Ectodermal cell (in vitro differentiated cells): ENCODE data around the gene ZNF35.
A peak's percentile ranks its signal among the peaks of the same experiment; 100 is the strongest.

Experiments used
- H3K27ac ChIP-seq: 2 replicates; pipeline ENCODE4 v1.7.0; 2013; ENCODE audit warnings: mild to moderate bottlenecking, low read depth, low read length; ENCODE audit not compliant: insufficient read depth, poor library complexity, severe bottlenecking
- H3K27me3 ChIP-seq: 2 replicates; pipeline ENCODE4 v1.7.0; 2013; ENCODE audit warnings: mild to moderate bottlenecking, low read length; ENCODE audit not compliant: insufficient read depth, control insufficient read depth, poor library complexity, severe bottlenecking
- H3K36me3 ChIP-seq: one replicate; pipeline ENCODE4 v1.7.0; 2013; ENCODE audit warnings: low read length; ENCODE audit not compliant: control insufficient read depth, insufficient read depth
- H3K4me1 ChIP-seq: one replicate; pipeline ENCODE4 v1.7.0; 2013; ENCODE audit warnings: low read length; ENCODE audit not compliant: control insufficient read depth, insufficient read depth
- H3K4me3 ChIP-seq: 2 replicates; pipeline ENCODE4 v1.7.0; 2013; ENCODE audit warnings: low read depth, low read length, control low read depth; ENCODE audit not compliant: insufficient read depth
- H3K9me3 ChIP-seq: 2 replicates; pipeline ENCODE4 v1.7.0; 2013; ENCODE audit warnings: mild to moderate bottlenecking, low read length, moderate library complexity; ENCODE audit not compliant: control insufficient read depth
- WGBS, 2 experiments: methylation state at CpG; one replicate each; pipeline ENCODE4 v1.1.7; 2013; ENCODE audit warnings: missing lambda C conversion rate in 2 of 2; 5-methylcytosine and 5-hydroxymethylcytosine counted together

ZNF35 gene

GRCh38 chr3:44682182-44682896 lies 33.8 kb downstream of the ZNF35 start:
- H3K27me3 ChIP-seq = no peaks in the 10 kb centered on the region
- WGBS, 2 experiments = 93 to 95% methylated on average over 1 of the region's 2 CpGs
- H3K36me3 ChIP-seq = peaks cover 8% of the 10 kb centered on the region
- H3K27ac ChIP-seq = no peak overlapping the region
- H3K9me3 ChIP-seq = no peaks in the 10 kb centered on the region
- no peak overlapping the region for H3K4me3 ChIP-seq
- H3K4me1 ChIP-seq = no peaks in the 10 kb centered on the region

GRCh38 chr3:44685128-44685800 lies 36.7 kb downstream of the ZNF35 start:
- WGBS, 2 experiments = 8 to 10% methylated on average over 46 to 47 of the region's 48 CpGs

GRCh38 chr3:44687898-44688297 lies 39.4 kb downstream of the ZNF35 start:
- 44% methylated on average over 1 of the region's 1 CpG; no CpG with 5 or more reads in 1 of the 2 experiments for WGBS, 2 experiments
- Histone ChIP-seq H3K9me3 (no peaks in the 10 kb centered on the region), H3K4me3 (no peak overlapping the region), H3K4me1 (no peaks in the 10 kb centered on the region), H3K36me3 (peaks cover 8% of the 10 kb centered on the region), H3K27ac (no peak overlapping the region), H3K27me3 (no peaks in the 10 kb centered on the region)

More at GRCh38 chr3:44685128-44685800, 36.7 kb downstream of the ZNF35 start:
- Histone ChIP-seq H3K27me3 (no peaks in the 10 kb centered on the region), H3K4me1 (no peaks in the 10 kb centered on the region), H3K4me3 (peak overlapping the region; percentile 48), H3K9me3 (no peaks in the 10 kb centered on the region), H3K36me3 (peaks cover 8% of the 10 kb centered on the region), H3K27ac (no peak overlapping the region)
